H9 (cell line): ENCODE data around the gene ACSL3. TPM values are rescaled to one million over a fixed set of nuclear protein-coding genes. Genes with fewer than 3 reads are reported as not detected.

ENCODE experiments used
- DNase-seq: peaks from one replicate; pipeline ENCODE4 v3.0.0-alpha.2; 2017
- H2AFZ ChIP-seq: one replicate; pipeline ENCODE4 v1.6.1; 2013; ENCODE audit warnings: mild to moderate bottlenecking, low read length, control low read depth, moderate library complexity
- H2AK5ac ChIP-seq: 2 replicates; pipeline ENCODE4 v1.6.1; 2013; ENCODE audit warnings: low read length, control low read depth, mixed read lengths; ENCODE audit not compliant: insufficient read length
- H2BK120ac ChIP-seq: one replicate; pipeline ENCODE4 v1.6.1; 2013; ENCODE audit warnings: low read depth, mild to moderate bottlenecking, low read length, control low read depth, inconsistent platforms; ENCODE audit not compliant: poor library complexity, severe bottlenecking
- H2BK12ac ChIP-seq: 2 replicates; pipeline ENCODE4 v1.6.1; 2013; ENCODE audit warnings: low read length, control low read depth, mixed read lengths, low read depth; ENCODE audit not compliant: insufficient read length
- H2BK15ac ChIP-seq: 2 replicates; pipeline ENCODE4 v1.6.1; 2013; ENCODE audit warnings: low read depth, low read length, control low read depth
- H2BK20ac ChIP-seq: one replicate; pipeline ENCODE4 v1.6.1; 2013; ENCODE audit warnings: low read depth, mild to moderate bottlenecking, low read length, control low read depth, inconsistent platforms; ENCODE audit not compliant: poor library complexity, severe bottlenecking
- H2BK5ac ChIP-seq: 2 replicates; pipeline ENCODE4 v1.6.1; 2013; ENCODE audit warnings: low read length, control low read depth, mixed read lengths; ENCODE audit not compliant: insufficient read length
- H3K14ac ChIP-seq: 2 replicates; pipeline ENCODE4 v1.6.1; 2013; ENCODE audit warnings: low read length, control low read depth; ENCODE audit not compliant: insufficient read depth
- H3K18ac ChIP-seq: 2 replicates; pipeline ENCODE4 v1.6.1; 2013; ENCODE audit warnings: low read depth, mild to moderate bottlenecking, mixed read lengths, low read length, control low read depth; ENCODE audit not compliant: insufficient read length
- H3K23ac ChIP-seq: 2 replicates; pipeline ENCODE4 v1.6.1; 2013; ENCODE audit warnings: low read length, control low read depth, mixed read lengths, low read depth; ENCODE audit not compliant: insufficient read length
- H3K23me2 ChIP-seq: 2 replicates; pipeline ENCODE4 v1.6.1; 2013; ENCODE audit warnings: low read depth, mild to moderate bottlenecking, mixed read lengths, low read length, control low read depth; ENCODE audit not compliant: insufficient read length, poor library complexity, severe bottlenecking
- H3K27ac ChIP-seq: 2 replicates; pipeline ENCODE4 v1.5.1; 2013; ENCODE audit warnings: low read length, control low read depth, mixed read lengths, low read depth; ENCODE audit not compliant: insufficient read length
- H3K27me3 ChIP-seq: 2 replicates; pipeline ENCODE4 v1.6.1; 2013; ENCODE audit warnings: low read length, control low read depth, inconsistent platforms; ENCODE audit not compliant: insufficient read depth
- H3K4ac ChIP-seq: 2 replicates; pipeline ENCODE4 v1.6.1; 2013; ENCODE audit warnings: low read depth, mild to moderate bottlenecking, control low read depth, inconsistent platforms, low read length, moderate library complexity
- H3K4me1 ChIP-seq: 2 replicates; pipeline ENCODE4 v1.6.1; 2013; ENCODE audit warnings: low read length, control low read depth, inconsistent platforms; ENCODE audit not compliant: insufficient read depth
- H3K4me2 ChIP-seq: 2 replicates; pipeline ENCODE4 v1.6.1; 2013; ENCODE audit warnings: low read length, control low read depth, mixed read lengths; ENCODE audit not compliant: insufficient read length, insufficient read depth
- H3K56ac ChIP-seq: 2 replicates; pipeline ENCODE4 v1.6.1; 2013; ENCODE audit warnings: low read depth, mild to moderate bottlenecking, mixed read lengths, low read length, control low read depth; ENCODE audit not compliant: insufficient read length
- H3K79me1 ChIP-seq: 2 replicates; pipeline ENCODE4 v1.6.1; 2013; ENCODE audit warnings: low read depth, mild to moderate bottlenecking, moderate library complexity, low read length, control low read depth, inconsistent platforms; ENCODE audit not compliant: insufficient read depth, poor library complexity, severe bottlenecking
- H3K79me2 ChIP-seq: 2 replicates; pipeline ENCODE4 v1.6.1; 2013; ENCODE audit warnings: low read length, control low read depth, inconsistent platforms; ENCODE audit not compliant: insufficient read depth
- H3K9ac ChIP-seq: 2 replicates; pipeline ENCODE4 v1.6.1; 2013; ENCODE audit warnings: low read length, control low read depth, mixed read lengths; ENCODE audit not compliant: insufficient read length; ENCODE audit errors: extremely low read depth
- H3K9me3 ChIP-seq: one replicate; pipeline ENCODE4 v1.6.1; 2013; ENCODE audit warnings: low read depth, low read length, inconsistent platforms; ENCODE audit not compliant: control insufficient read depth
- H3T11ph ChIP-seq: one replicate; pipeline ENCODE4 v1.6.1; 2013; ENCODE audit warnings: mild to moderate bottlenecking, low read length, control low read depth, inconsistent platforms
- H4K20me1 ChIP-seq: one replicate; pipeline ENCODE4 v1.6.1; 2013; ENCODE audit not compliant: control insufficient read depth, insufficient read length, insufficient read depth
- H4K5ac ChIP-seq: 2 replicates; pipeline ENCODE4 v1.6.1; 2013; ENCODE audit warnings: low read depth, mild to moderate bottlenecking, mixed read lengths, low read length, control low read depth; ENCODE audit not compliant: insufficient read length
- H4K8ac ChIP-seq: replicated peaks from 2 replicates; pipeline ENCODE4 v1.6.1; 2013; ENCODE audit warnings: low read length, control low read depth, mixed read lengths, low read depth; ENCODE audit not compliant: insufficient read length
- H4K91ac ChIP-seq: 2 replicates; pipeline ENCODE4 v1.6.1; 2013; ENCODE audit warnings: low read depth, mild to moderate bottlenecking, moderate library complexity, mixed read lengths, low read length, control low read depth; ENCODE audit not compliant: insufficient read length
- H3K27ac Mint-ChIP-seq, 3 experiments: 2 replicates in 2 of 3; 3 replicates in 1 of 3; pipeline ENCODE4 v1.8.0; 2020 to 2021; ENCODE audit warnings: mixed read lengths in 3 of 3, mild to moderate bottlenecking in 1 of 3, moderate library complexity in 1 of 3
- H3K27me3 Mint-ChIP-seq: 2 replicates; pipeline ENCODE4 v1.8.0; 2021; ENCODE audit warnings: low read depth, mild to moderate bottlenecking, moderate library complexity, mixed read lengths
- H3K36me3 Mint-ChIP-seq, 3 experiments: 2 replicates in 2 of 3; 3 replicates in 1 of 3; pipeline ENCODE4 v1.8.0; 2020 to 2021; ENCODE audit warnings: low read depth in 3 of 3, mixed read lengths in 3 of 3; ENCODE audit not compliant: insufficient read depth in 1 of 3
- H3K4me1 Mint-ChIP-seq, 2 experiments: 2 replicates each; pipeline ENCODE4 v1.8.0; 2020; ENCODE audit warnings: mixed read lengths in 2 of 2
- H3K4me3 Mint-ChIP-seq, 2 experiments: 2 replicates in 1 of 2; 3 replicates in 1 of 2; pipeline ENCODE4 v1.8.0; 2020 to 2021; ENCODE audit warnings: mild to moderate bottlenecking in 2 of 2, mixed read lengths in 2 of 2, moderate library complexity in 1 of 2
- H3K9me3 Mint-ChIP-seq, 2 experiments: 2 replicates in 1 of 2; 3 replicates in 1 of 2; pipeline ENCODE4 v1.8.0; 2020; ENCODE audit warnings: mild to moderate bottlenecking in 2 of 2, mixed read lengths in 2 of 2, moderate library complexity in 1 of 2
- CTCF ChIP-seq: fragments of 200-600 bp; sonication (generic); conservative IDR thresholded peaks from 3 replicates; pipeline ENCODE4 v1.8.0; 2021; ENCODE audit warnings: antibody characterized with exemption, mild to moderate bottlenecking
- WGBS: extraction: QIAGEN DNeasy Blood & Tissue Kit; methylation state at CpG from one replicate; pipeline ENCODE4 v1.1.7; 2013; ENCODE audit warnings: missing lambda C conversion rate, low lambda C conversion rate, mixed read lengths; ENCODE audit not compliant: insufficient read length; ENCODE audit errors: extremely low coverage; 5-methylcytosine and 5-hydroxymethylcytosine counted together
- total RNA-seq: library from RNA; stranded (reverse); gene quantifications from 2 replicates; pipeline ENCODE4 v1.2.1, GENCODE V29; 2021

The ACSL3 gene
- total RNA-seq, 1 experiment from 2014 or later: 60.9 TPM

- Histone ChIP-seq H3K14ac (no peak overlapping the region), H3K79me2 (peaks cover 8% of the 10 kb centered on the region; the same call in 1 of the 2 replicates), H3K79me1 (peaks cover 4% of the 10 kb centered on the region), H3K9ac (no peak overlapping the region), H2AFZ (no peak overlapping the region), H3T11ph (no peak overlapping the region), H3K27ac (no peak overlapping the region), H3K23me2 (no peaks in the 10 kb centered on the region), H3K9me3 (no peaks in the 10 kb centered on the region), H3K23ac (no peak overlapping the region), H4K91ac (no peak overlapping the region), H3K4me2 (no peak overlapping the region), H3K56ac (no peak overlapping the region), H4K5ac (no peak overlapping the region), H3K27me3 (no peaks in the 10 kb centered on the region), H2AK5ac (no peak overlapping the region), H4K8ac (no peak overlapping the region), H3K4ac (no peak overlapping the region), H2BK15ac (no peak overlapping the region), H2BK12ac (no peak overlapping the region), H4K20me1 (no peaks in the 10 kb centered on the region), H2BK20ac (no peak overlapping the region), H3K18ac (no peak overlapping the region), H2BK5ac (no peak overlapping the region), H3K4me1 (peaks cover 5% of the 10 kb centered on the region; the same call in 1 of the 2 replicates), H2BK120ac (no peak overlapping the region)
- H3K9me3 Mint-ChIP-seq: no peaks in the 10 kb centered on the region
- peak overlapping the region in 1 of 3 experiments; percentile 79; a peak in 4 of 7 replicates for H3K27ac Mint-ChIP-seq
- H3K4me1 Mint-ChIP-seq: peaks cover 45 to 47% of the 10 kb centered on the region in 2 experiments
- no peak overlapping the region for H3K4me3 Mint-ChIP-seq
- no peaks in the 10 kb centered on the region for H3K27me3 Mint-ChIP-seq
- no peak for TF ChIP-seq CTCF
- no CpG with 5 or more reads among the region's 17 CpGs for WGBS
- peaks cover 0 to 5% (median 2%) of the 10 kb centered on the region in 3 experiments; a peak in 4 of 7 replicates for H3K36me3 Mint-ChIP-seq
- DNase-seq: no peak
Measured at GRCh38 chr2:222899413-222900181, 38.8 kb downstream of the ACSL3 start.
